Lower lobe of right lung (tissue), 2 donors: ENCODE results near the gene TMEM74B. TPM values are rescaled to one million over a fixed set of nuclear protein-coding genes. Genes with fewer than 3 reads are reported as not detected.

Experiments used
- ATAC-seq, 2 donors: fragments of 200-7000 bp; cut with Tn5 transposase; one replicate each; pipeline ENCODE4 v1.9.1; 2020 to 2022; ENCODE audit warnings: mild to moderate bottlenecking in 2 of 2, moderate library complexity in 2 of 2
- DNase-seq: peaks from one replicate; pipeline ENCODE4 v3.0.0-alpha.2; 2020
- H3K27ac ChIP-seq: fragments of 200-600 bp; one replicate; pipeline ENCODE4 v1.8.0; 2022
- H3K27me3 ChIP-seq: fragments of 200-600 bp; one replicate; pipeline ENCODE4 v1.8.0; 2022; ENCODE audit warnings: low read depth
- H3K36me3 ChIP-seq: fragments of 200-600 bp; one replicate; pipeline ENCODE4 v1.8.0; 2022; ENCODE audit warnings: mild to moderate bottlenecking
- H3K4me1 ChIP-seq: fragments of 200-600 bp; one replicate; pipeline ENCODE4 v1.8.0; 2022
- H3K4me3 ChIP-seq: fragments of 200-600 bp; one replicate; pipeline ENCODE4 v1.8.0; 2022; ENCODE audit warnings: mild to moderate bottlenecking
- H3K9me3 ChIP-seq: fragments of 200-600 bp; one replicate; pipeline ENCODE4 v1.8.0; 2022
- intact Hi-C: fragments of 100-400 bp; cut with DNase I; formaldehyde crosslinking; loops from one replicate; pipeline ENCODE4 v1.11.0; 2022
- total RNA-seq: library from RNA; stranded (reverse); fragmentation: NEBNext Ultra II Directional; extraction: Animal tissue kit (Norgen Biotek cat#: 25700); gene quantifications from one replicate; pipeline ENCODE4 v1.2.1, GENCODE V29; 2021
- TF ChIP-seq, protein P1 (sequence below): fragments of 200-600 bp; IDR thresholded peaks from one replicate; pipeline ENCODE4 v1.8.0; 2022; ENCODE audit warnings: antibody characterized with exemption, mild to moderate bottlenecking
- donor health status: DM: no; HTN: yes; CAD: no; lungs with severe emphysema.

The TMEM74B gene
- total RNA-seq, 1 donor from 2014 or later = 15.8 TPM

DNA sequence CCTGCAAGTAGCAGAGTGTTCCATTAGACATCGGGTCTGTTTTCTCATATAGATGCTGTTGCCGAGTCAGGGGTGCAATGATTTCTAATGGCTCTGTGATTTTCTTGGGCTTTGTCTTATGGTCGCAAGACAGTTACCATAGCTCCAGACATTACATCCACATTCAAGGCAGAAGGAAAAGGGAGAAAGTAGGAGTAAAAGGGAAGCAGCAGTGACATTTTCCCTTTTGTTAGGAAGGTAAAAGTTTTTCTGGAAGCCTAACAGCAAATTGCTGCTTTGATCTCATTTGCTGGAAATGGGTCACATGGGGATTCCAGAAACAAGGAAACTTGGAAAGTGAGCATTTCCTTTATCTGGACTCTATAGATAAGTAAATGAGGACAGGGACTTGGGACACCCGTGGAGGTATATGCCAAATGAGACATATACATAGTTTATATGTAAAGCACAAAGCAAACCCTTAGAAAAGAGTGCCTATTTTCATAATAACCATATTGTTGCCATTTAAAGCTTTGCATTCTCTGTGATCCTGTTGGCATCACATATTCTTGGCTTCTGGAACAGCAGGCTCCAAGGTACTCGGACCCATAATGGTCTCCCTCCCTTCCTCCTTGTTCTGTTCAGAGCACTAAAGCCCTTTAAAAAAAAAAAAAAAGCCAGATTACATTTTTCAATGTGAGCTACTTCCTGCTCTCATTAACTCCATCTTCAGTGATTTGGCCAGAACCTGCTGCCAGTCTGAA, 18.2 kb upstream of the TMEM74B start, which contains the start of gene C20orf202:
Gene C20orf202, plus strand, starts transcription at position 693 of the 743 bp plus-strand sequence. CDS start 132 bp downstream, outside the sequence.
- DNase-seq = no peak
- intact Hi-C loops = no loop called here
- Histone ChIP-seq H3K27me3 (no peaks in the 10 kb centered on the region), H3K9me3 (no peaks in the 10 kb centered on the region), H3K27ac (peak within 1 kb of the TSS; percentile 56), H3K4me3 (no peak within 1 kb of the TSS), H3K36me3 (no peaks in the 10 kb centered on the region), H3K4me1 (peaks cover 27% of the 10 kb centered on the region)
- no peak for ATAC-seq
- TF ChIP-seq, protein P1, sequence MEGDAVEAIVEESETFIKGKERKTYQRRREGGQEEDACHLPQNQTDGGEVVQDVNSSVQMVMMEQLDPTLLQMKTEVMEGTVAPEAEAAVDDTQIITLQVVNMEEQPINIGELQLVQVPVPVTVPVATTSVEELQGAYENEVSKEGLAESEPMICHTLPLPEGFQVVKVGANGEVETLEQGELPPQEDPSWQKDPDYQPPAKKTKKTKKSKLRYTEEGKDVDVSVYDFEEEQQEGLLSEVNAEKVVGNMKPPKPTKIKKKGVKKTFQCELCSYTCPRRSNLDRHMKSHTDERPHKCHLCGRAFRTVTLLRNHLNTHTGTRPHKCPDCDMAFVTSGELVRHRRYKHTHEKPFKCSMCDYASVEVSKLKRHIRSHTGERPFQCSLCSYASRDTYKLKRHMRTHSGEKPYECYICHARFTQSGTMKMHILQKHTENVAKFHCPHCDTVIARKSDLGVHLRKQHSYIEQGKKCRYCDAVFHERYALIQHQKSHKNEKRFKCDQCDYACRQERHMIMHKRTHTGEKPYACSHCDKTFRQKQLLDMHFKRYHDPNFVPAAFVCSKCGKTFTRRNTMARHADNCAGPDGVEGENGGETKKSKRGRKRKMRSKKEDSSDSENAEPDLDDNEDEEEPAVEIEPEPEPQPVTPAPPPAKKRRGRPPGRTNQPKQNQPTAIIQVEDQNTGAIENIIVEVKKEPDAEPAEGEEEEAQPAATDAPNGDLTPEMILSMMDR = no peak

DNA sequence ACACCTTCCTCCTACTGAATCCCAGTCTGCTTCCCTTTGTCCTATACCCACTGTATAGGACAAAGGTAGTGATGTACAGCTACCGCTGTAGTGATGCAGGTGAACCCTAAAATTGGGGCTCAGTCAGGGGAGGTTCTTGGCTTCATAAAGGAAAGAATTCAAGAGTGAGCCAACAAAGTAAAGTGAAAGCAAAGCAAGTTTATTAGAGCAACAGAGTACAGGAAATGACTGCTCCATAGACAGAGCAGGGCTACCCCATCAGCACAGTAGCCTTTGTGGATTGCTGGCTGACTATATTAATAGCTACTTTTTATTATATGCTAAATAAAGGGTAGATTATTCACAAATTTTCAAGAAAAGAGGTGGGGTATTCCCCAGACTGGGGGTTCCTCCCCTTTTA, 15.2 kb upstream of the TMEM74B start:
- TF ChIP-seq, protein P1 = no peak
- DNase-seq (no peak), ATAC-seq (no peak)
- peak overlapping the region; percentile 4 for H3K27ac ChIP-seq
- peaks cover 27% of the 10 kb centered on the region for H3K4me1 ChIP-seq
- no peaks in the 10 kb centered on the region for H3K36me3 ChIP-seq
- no peaks in the 10 kb centered on the region for H3K9me3 ChIP-seq
- intact Hi-C loops = no loop called here
- H3K4me3 ChIP-seq = no peak overlapping the region
- no peaks in the 10 kb centered on the region for H3K27me3 ChIP-seq

DNA sequence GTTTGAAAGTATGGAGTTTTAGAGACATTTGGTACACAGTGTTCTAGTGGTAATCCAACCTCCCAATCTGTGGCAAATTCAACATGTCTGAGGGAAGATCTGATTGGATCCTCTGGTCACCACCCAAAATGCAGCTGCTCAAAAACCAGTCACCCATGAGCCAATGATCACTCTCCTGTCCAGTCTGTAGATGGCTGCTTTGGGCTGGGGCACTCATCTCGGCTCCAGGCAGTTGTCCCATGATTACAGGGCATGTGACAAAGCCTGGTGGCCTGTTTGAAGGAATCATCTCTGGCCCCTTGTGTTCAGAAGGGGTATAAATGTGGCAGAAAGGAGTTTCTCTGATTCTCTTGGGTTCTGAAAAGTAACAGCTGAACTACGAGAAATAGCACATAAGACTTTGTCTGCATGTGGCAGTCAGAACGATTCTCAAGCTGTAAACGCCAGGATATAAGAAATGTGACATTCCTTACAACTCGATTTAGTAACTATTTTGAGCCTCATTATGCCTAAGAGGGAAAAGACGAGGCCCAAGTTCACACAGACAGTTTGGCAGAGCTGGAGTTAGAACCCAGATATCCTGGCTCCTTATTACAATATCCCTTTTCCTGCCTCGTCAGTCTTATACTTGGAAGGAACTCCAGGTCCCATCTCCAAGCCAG, 14.6 kb upstream of the TMEM74B start:
- H3K4me3 ChIP-seq = no peak overlapping the region
- ATAC-seq (no peak), DNase-seq (no peak)
- no peaks in the 10 kb centered on the region for H3K36me3 ChIP-seq
- H3K4me1 ChIP-seq = peaks cover 22% of the 10 kb centered on the region
- H3K27ac ChIP-seq = peak overlapping the region; percentile 4
- H3K27me3 ChIP-seq = no peaks in the 10 kb centered on the region
- intact Hi-C loops = no loop called here
- TF ChIP-seq, protein P1 = no peak
- H3K9me3 ChIP-seq = no peaks in the 10 kb centered on the region

DNA sequence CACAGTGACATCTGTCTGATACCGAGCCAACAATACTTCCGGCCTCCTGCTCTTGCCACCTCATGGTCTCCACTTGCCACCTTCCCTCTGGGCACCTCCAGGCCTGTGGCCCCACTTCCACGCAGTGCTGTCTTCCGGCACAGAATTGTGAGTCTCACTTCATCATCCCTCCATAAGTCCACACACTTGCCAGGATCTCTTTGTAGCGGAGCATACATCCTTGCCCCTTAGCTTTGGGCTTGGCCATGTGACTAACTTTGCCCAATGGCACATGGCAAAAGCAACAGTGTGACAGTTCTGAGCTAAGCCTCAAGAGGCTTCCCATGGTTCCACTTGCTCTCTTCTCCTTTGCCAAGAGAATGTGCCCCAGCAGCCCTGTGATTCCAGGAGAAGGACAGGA, 14.0 kb upstream of the TMEM74B start:
- peak overlapping the region; percentile 4 for H3K27ac ChIP-seq
- no peaks in the 10 kb centered on the region for H3K9me3 ChIP-seq
- no peak for DNase-seq
- H3K36me3 ChIP-seq = no peaks in the 10 kb centered on the region
- H3K4me1 ChIP-seq = peaks cover 16% of the 10 kb centered on the region
- TF ChIP-seq, protein P1 = no peak
- no peaks in the 10 kb centered on the region for H3K27me3 ChIP-seq
- intact Hi-C loops = no loop called here
- H3K4me3 ChIP-seq = no peak overlapping the region
- no peak for ATAC-seq

DNA sequence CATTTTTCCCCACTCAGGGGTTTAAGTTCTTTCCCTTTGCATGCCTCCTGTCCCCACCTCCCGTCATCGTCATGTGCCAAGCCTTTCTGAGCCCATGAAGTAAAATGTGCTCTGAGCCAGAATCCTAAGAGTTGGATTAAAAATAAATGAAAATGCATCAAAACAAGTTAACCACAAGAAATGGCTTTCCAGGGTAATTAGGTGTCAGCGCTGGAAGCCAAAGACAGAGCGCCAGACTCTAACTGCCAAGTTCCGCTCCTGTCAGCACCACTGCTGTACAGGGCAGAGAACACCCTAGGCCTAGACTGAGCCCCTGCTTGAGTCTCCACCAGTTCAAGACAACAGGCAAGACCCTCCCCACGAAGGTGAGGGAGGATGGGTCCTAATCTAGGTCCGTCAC, 13.0 kb upstream of the TMEM74B start:
- H3K4me1 ChIP-seq = peaks cover 7% of the 10 kb centered on the region
- TF ChIP-seq, protein P1 = no peak
- ATAC-seq (peak in 1 of 2 donors; percentile 32), DNase-seq (no peak)
- H3K36me3 ChIP-seq = no peaks in the 10 kb centered on the region
- no peaks in the 10 kb centered on the region for H3K9me3 ChIP-seq
- H3K27me3 ChIP-seq = no peaks in the 10 kb centered on the region
- H3K4me3 ChIP-seq = no peak overlapping the region
- intact Hi-C loops = no loop called here
- H3K27ac ChIP-seq = no peak overlapping the region
